Trophoblast cell (in vitro differentiated cells and primary cell): ENCODE measurements around the gene WDR20.

Source experiments
- DNase-seq, 2 donors: peaks; one replicate each; pipeline ENCODE4 v3.0.0-alpha.2; 2016
- H2AFZ ChIP-seq: 2 replicates; pipeline ENCODE4 v1.6.1; 2013; ENCODE audit warnings: low read length, moderate library complexity, mild to moderate bottlenecking; ENCODE audit not compliant: insufficient read depth, poor library complexity
- H2AK5ac ChIP-seq: 2 replicates; pipeline ENCODE4 v1.6.1; 2013; ENCODE audit warnings: mild to moderate bottlenecking, low read length
- H2BK120ac ChIP-seq: 2 replicates; pipeline ENCODE4 v1.6.1; 2013; ENCODE audit warnings: low read length, mild to moderate bottlenecking, moderate library complexity; ENCODE audit not compliant: insufficient read depth, poor library complexity
- H2BK12ac ChIP-seq: 2 replicates; pipeline ENCODE4 v1.6.1; 2013; ENCODE audit warnings: mild to moderate bottlenecking, low read length, moderate library complexity
- H2BK5ac ChIP-seq: 2 replicates; pipeline ENCODE4 v1.6.1; 2013; ENCODE audit warnings: low read length, low read depth, moderate library complexity, mild to moderate bottlenecking; ENCODE audit not compliant: poor library complexity
- H3K14ac ChIP-seq: 2 replicates; pipeline ENCODE4 v1.6.1; 2013; ENCODE audit warnings: mild to moderate bottlenecking, low read length
- H3K18ac ChIP-seq: 2 replicates; pipeline ENCODE4 v1.6.1; 2013; ENCODE audit warnings: mild to moderate bottlenecking, low read length
- H3K23ac ChIP-seq: 2 replicates; pipeline ENCODE4 v1.6.1; 2013; ENCODE audit warnings: low read length
- H3K27ac ChIP-seq: 2 replicates; pipeline ENCODE4 v1.5.1; 2013; ENCODE audit warnings: low read depth, mild to moderate bottlenecking, inconsistent platforms, low read length, moderate library complexity
- H3K27me3 ChIP-seq: 2 replicates; pipeline ENCODE4 v1.6.1; 2013; ENCODE audit warnings: inconsistent platforms, mild to moderate bottlenecking, low read length, moderate library complexity; ENCODE audit not compliant: insufficient read depth
- H3K36me3 ChIP-seq, 2 experiments: 1 replicate in 1 of 2; 2 replicates in 1 of 2; pipeline ENCODE4 v1.6.1; 2013; ENCODE audit warnings: low read length in 2 of 2, mild to moderate bottlenecking in 2 of 2, moderate library complexity in 1 of 2; ENCODE audit not compliant: insufficient read depth in 2 of 2, control insufficient read depth in 1 of 2
- H3K4ac ChIP-seq: 2 replicates; pipeline ENCODE4 v1.6.1; 2013; ENCODE audit warnings: low read depth, mild to moderate bottlenecking, low read length, moderate library complexity
- H3K4me1 ChIP-seq, 2 experiments: 1 replicate in 1 of 2; 2 replicates in 1 of 2; pipeline ENCODE4 v1.6.1; 2013; ENCODE audit warnings: low read length in 2 of 2, mild to moderate bottlenecking in 2 of 2, moderate library complexity in 1 of 2; ENCODE audit not compliant: insufficient read depth in 2 of 2, control insufficient read depth in 1 of 2
- H3K4me2 ChIP-seq: 2 replicates; pipeline ENCODE4 v1.6.1; 2013; ENCODE audit warnings: inconsistent platforms, mild to moderate bottlenecking, low read length, moderate library complexity
- H3K4me3 ChIP-seq: 2 replicates; pipeline ENCODE4 v1.5.1; 2013; ENCODE audit warnings: mild to moderate bottlenecking, low read depth, low read length, inconsistent platforms
- H3K79me1 ChIP-seq: one replicate; pipeline ENCODE4 v1.6.1; 2013; ENCODE audit warnings: low read length
- H3K79me2 ChIP-seq: 2 replicates; pipeline ENCODE4 v1.6.1; 2013; ENCODE audit warnings: low read length, mild to moderate bottlenecking; ENCODE audit not compliant: control insufficient read depth, insufficient read depth, poor library complexity
- H3K9ac ChIP-seq: 2 replicates; pipeline ENCODE4 v1.6.1; 2013; ENCODE audit warnings: mild to moderate bottlenecking, low read length
- H3K9me3 ChIP-seq: 2 replicates; pipeline ENCODE4 v1.6.1; 2013; ENCODE audit warnings: low read depth, mild to moderate bottlenecking, control low read depth, inconsistent platforms, low read length; ENCODE audit not compliant: insufficient read depth
- H4K12ac ChIP-seq: 2 replicates; pipeline ENCODE4 v1.6.1; 2013; ENCODE audit warnings: low read depth, mild to moderate bottlenecking, low read length, moderate library complexity
- H4K8ac ChIP-seq: 2 replicates; pipeline ENCODE4 v1.6.1; 2013; ENCODE audit warnings: low read depth, mild to moderate bottlenecking, low read length, moderate library complexity
- H4K91ac ChIP-seq: one replicate; pipeline ENCODE4 v1.6.1; 2013; ENCODE audit warnings: low read depth, mild to moderate bottlenecking, low read length, moderate library complexity
- WGBS: extraction: QIAGEN DNeasy Blood & Tissue Kit; methylation state at CpG from one replicate; pipeline ENCODE4 v1.1.7; 2013; ENCODE audit warnings: missing lambda C conversion rate; ENCODE audit not compliant: insufficient read length, insufficient coverage; ENCODE audit errors: extremely low coverage; 5-methylcytosine and 5-hydroxymethylcytosine counted together

Gene WDR20

DNA sequence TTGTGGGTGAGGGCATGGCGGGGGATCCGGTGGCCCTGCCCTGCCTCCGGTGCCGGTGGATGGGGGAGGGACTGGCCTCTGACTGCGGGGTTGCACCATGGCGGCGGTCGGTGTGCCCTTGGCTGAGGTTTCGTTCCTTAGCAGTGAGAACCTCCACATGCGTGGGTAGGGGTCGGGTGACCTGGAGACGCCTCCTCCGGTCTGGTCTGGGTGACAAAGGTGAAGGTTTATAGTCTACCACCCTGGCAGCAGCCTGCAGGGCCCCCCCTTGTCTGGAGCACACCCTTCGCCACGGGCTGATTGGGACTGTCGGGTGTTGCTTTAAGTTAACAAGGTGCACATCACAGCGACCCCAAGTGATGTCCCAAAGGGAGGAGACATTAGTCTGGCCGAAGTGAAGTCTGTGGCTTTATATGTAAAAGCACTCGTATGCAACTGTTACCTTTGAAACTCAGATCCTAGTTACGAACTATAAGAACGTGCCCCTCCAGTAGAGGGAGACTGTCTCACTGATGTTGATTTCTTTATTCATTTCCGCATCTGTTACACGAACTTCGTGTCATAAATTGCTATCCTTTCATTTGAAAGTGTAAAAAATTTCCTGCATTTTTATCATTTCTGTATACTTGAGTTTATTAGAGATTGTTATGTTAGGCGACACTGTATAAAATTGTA, 74.4 kb downstream of the WDR20 start:
- no peaks in the 10 kb centered on the region for H3K79me2 ChIP-seq
- H4K8ac ChIP-seq: no peak overlapping the region
- no peak overlapping the region for H3K18ac ChIP-seq
- H2AK5ac ChIP-seq: no peak overlapping the region
- H2BK120ac ChIP-seq: no peak overlapping the region
- no peak overlapping the region for H3K23ac ChIP-seq
- no peaks in the 10 kb centered on the region for H3K79me1 ChIP-seq
- H4K12ac ChIP-seq: no peak overlapping the region
- H3K4ac ChIP-seq: no peak overlapping the region
- WGBS: no CpG with 5 or more reads among the region's 25 CpGs
- no peak overlapping the region for H3K9ac ChIP-seq
- no peak overlapping the region for H3K27ac ChIP-seq
- H3K36me3 ChIP-seq: peaks cover 28 to 29% of the 10 kb centered on the region in 2 experiments
- H2AFZ ChIP-seq: no peak overlapping the region
- H2BK5ac ChIP-seq: no peak overlapping the region
- H3K9me3 ChIP-seq: no peaks in the 10 kb centered on the region
- H2BK12ac ChIP-seq: no peak overlapping the region
- H3K27me3 ChIP-seq: no peaks in the 10 kb centered on the region
- H3K4me2 ChIP-seq: no peak overlapping the region
- H3K14ac ChIP-seq: no peak overlapping the region
- no peak overlapping the region for H4K91ac ChIP-seq
- no peaks in the 10 kb centered on the region for H3K4me1 ChIP-seq
- no peak overlapping the region for H3K4me3 ChIP-seq
- no peak for DNase-seq

DNA sequence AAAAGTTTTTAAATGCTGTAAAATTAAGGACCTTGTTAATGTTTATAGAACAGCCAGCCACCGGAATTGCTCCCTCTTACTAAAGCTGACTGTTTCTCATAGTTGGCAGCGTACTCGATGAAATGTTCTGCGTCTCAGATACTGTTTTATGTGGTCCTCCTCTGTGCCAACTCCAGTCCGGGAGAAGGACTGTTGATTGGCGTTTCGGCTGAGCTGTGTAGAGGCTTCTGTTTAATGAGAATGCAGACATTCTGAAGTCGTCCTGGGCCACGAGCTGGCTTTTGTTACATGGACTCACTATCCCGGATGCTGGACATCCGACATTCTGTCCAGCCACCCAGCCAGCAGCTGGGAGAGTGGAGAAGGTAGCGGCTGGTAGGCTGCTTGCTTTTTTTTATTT, 75.4 kb downstream of the WDR20 start:
- no peak overlapping the region for H2BK5ac ChIP-seq
- no peaks in the 10 kb centered on the region for H3K9me3 ChIP-seq
- no peaks in the 10 kb centered on the region for H3K79me1 ChIP-seq
- H3K9ac ChIP-seq: no peak overlapping the region
- no CpG with 5 or more reads among the region's 12 CpGs for whole genome bisulfite sequencing
- H4K91ac ChIP-seq: no peak overlapping the region
- H2AK5ac ChIP-seq: no peak overlapping the region
- H2BK120ac ChIP-seq: no peak overlapping the region
- no peaks in the 10 kb centered on the region for H3K79me2 ChIP-seq
- H2BK12ac ChIP-seq: no peak overlapping the region
- H3K27ac ChIP-seq: no peak overlapping the region
- H3K14ac ChIP-seq: no peak overlapping the region
- H3K36me3 ChIP-seq: peaks cover 25 to 28% of the 10 kb centered on the region in 2 experiments
- no peak overlapping the region for H3K4ac ChIP-seq
- DNase-seq: no peak
- H3K4me1 ChIP-seq: no peaks in the 10 kb centered on the region
- H3K23ac ChIP-seq: no peak overlapping the region
- H4K8ac ChIP-seq: no peak overlapping the region
- no peaks in the 10 kb centered on the region for H3K27me3 ChIP-seq
- no peak overlapping the region for H2AFZ ChIP-seq
- no peak overlapping the region for H3K4me3 ChIP-seq
- H4K12ac ChIP-seq: no peak overlapping the region
- H3K18ac ChIP-seq: no peak overlapping the region
- H3K4me2 ChIP-seq: no peak overlapping the region

DNA sequence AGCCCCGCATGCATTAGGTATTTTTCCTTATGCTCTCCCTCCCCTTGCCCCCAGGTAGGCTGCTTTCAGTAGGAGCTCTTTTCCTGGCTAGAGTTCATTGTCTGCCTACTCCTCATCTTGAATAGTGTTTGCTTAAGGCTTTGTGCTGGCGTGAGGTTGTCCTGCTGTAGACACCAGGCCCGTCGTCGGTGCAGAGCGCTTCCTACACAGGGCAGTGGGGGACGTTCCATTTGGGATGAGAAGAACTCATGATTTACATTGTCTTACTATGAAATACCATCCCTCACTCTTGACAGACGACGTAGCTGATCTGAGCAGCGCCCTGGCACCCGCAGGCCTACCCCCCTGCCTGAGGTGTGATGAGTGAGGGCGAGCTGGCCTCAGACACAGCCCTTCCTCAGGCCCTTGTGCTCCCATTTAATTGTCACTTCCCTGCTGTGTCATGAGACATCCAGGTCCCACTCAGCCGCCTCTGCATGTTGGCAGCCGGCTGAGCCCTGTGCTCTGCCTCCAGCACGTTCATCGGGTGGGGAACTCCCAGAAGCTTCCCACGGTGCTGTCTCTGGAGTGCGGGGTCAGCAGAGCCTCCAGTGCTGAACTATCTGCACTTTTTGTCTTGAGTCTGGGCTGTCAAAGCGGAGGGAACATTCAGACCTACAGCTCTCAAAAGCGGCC, 76.0 kb downstream of the WDR20 start:
- Histone ChIP-seq H3K27me3 (no peaks in the 10 kb centered on the region), H4K91ac (no peak overlapping the region), H3K9me3 (no peaks in the 10 kb centered on the region), H3K4me3 (no peak overlapping the region), H4K12ac (no peak overlapping the region), H4K8ac (no peak overlapping the region), H3K79me1 (no peaks in the 10 kb centered on the region), H3K27ac (no peak overlapping the region), H3K4me2 (no peak overlapping the region), H3K36me3 (peaks cover 24 to 25% of the 10 kb centered on the region in 2 experiments), H2BK12ac (no peak overlapping the region), H2AK5ac (no peak overlapping the region), H2AFZ (no peak overlapping the region), H2BK5ac (no peak overlapping the region), H3K9ac (no peak overlapping the region), H3K4ac (no peak overlapping the region), H3K18ac (peak overlapping the region; percentile 25), H3K79me2 (no peaks in the 10 kb centered on the region), H3K4me1 (no peaks in the 10 kb centered on the region), H2BK120ac (no peak overlapping the region), H3K23ac (no peak overlapping the region), H3K14ac (no peak overlapping the region)
- no CpG with 5 or more reads among the region's 20 CpGs for WGBS
- no peak for DNase-seq

DNA sequence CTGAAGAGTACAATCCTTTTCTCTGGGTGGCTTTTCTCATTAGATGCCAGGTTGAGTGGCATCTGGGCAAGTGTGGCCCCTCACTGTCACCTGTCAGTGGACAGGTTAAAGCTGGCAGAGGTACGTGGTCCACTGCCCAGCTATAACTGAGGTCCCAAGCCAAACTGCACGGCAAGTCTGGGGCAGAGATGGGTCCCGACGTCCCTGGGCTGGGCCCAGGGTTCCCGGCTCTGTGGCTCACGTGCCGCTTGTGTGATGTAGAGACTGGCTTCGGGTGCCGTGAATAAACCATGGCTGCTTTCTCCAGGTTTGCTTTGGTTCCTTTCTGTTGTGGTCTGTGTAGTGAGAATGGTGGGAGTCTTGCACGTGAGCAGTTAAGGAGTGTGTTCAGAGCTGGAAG, 77.7 kb downstream of the WDR20 start:
- Histone ChIP-seq H2BK120ac (no peak overlapping the region), H4K8ac (no peak overlapping the region), H2BK12ac (no peak overlapping the region), H3K4ac (no peak overlapping the region), H3K79me2 (no peaks in the 10 kb centered on the region), H2AFZ (no peak overlapping the region), H3K4me1 (no peaks in the 10 kb centered on the region), H3K14ac (no peak overlapping the region), H3K4me3 (no peak overlapping the region), H3K27ac (no peak overlapping the region), H3K27me3 (no peaks in the 10 kb centered on the region), H3K23ac (no peak overlapping the region), H4K12ac (no peak overlapping the region), H3K9me3 (no peaks in the 10 kb centered on the region), H3K18ac (peak overlapping the region; percentile 39), H3K9ac (no peak overlapping the region), H3K79me1 (no peaks in the 10 kb centered on the region), H3K4me2 (no peak overlapping the region), H2BK5ac (no peak overlapping the region), H3K36me3 (peaks cover 19 to 25% of the 10 kb centered on the region in 2 experiments), H2AK5ac (no peak overlapping the region), H4K91ac (no peak overlapping the region)
- no peak for DNase-seq
- no CpG with 5 or more reads among the region's 10 CpGs for WGBS
